Stomach smooth muscle (tissue), 2 donors: ENCODE measurements around the gene PFDN1.
"Not testable (repeated sequence)": the region's sequence is repeated elsewhere in the genome, so short reads cannot be mapped to it uniquely, and the experiment has no call there.

Experiments
- H3K27ac ChIP-seq: one replicate; pipeline ENCODE4 v1.7.0; 2013; ENCODE audit warnings: mild to moderate bottlenecking, low read length, inconsistent platforms
- H3K27me3 ChIP-seq, 2 donors: one replicate each; pipeline ENCODE4 v1.7.0; 2013; ENCODE audit warnings: low read length in 2 of 2; ENCODE audit not compliant: insufficient read depth in 2 of 2, control insufficient read depth in 1 of 2
- H3K36me3 ChIP-seq, 2 donors: one replicate each; pipeline ENCODE4 v1.7.0; 2013; ENCODE audit warnings: low read length in 2 of 2; ENCODE audit not compliant: control insufficient read depth in 2 of 2, insufficient read depth in 2 of 2
- H3K4me1 ChIP-seq: one replicate; pipeline ENCODE4 v1.7.0; 2013; ENCODE audit warnings: low read length; ENCODE audit not compliant: control insufficient read depth, insufficient read depth
- H3K4me3 ChIP-seq, 2 donors: one replicate each; pipeline ENCODE4 v1.7.0; 2013; ENCODE audit warnings: low read length in 2 of 2
- H3K9ac ChIP-seq, 2 donors: one replicate each; pipeline ENCODE4 v1.7.0; 2013; ENCODE audit warnings: low read length in 2 of 2, mild to moderate bottlenecking in 1 of 2
- H3K9me3 ChIP-seq, 2 donors: one replicate each; pipeline ENCODE4 v1.7.0; 2013; ENCODE audit warnings: low read length in 2 of 2; ENCODE audit not compliant: control insufficient read depth in 2 of 2
- donor health status: healthy.
- donor health status: Pancreatic carcinoma.

Gene PFDN1

GRCh38 chr5:140214831-140215230, 88.1 kb downstream of the PFDN1 start:
- H3K4me3 ChIP-seq, result no peak overlapping the region
- H3K27ac ChIP-seq, result no peak overlapping the region
- peaks cover 0 to 3% of the 10 kb centered on the region in 2 donors for H3K36me3 ChIP-seq
- H3K9me3 ChIP-seq, result no peaks in the 10 kb centered on the region
- H3K27me3 ChIP-seq, result no peaks in the 10 kb centered on the region
- H3K9ac ChIP-seq, result no peak overlapping the region
- H3K4me1 ChIP-seq, result peaks cover 21% of the 10 kb centered on the region

- no peaks in the 10 kb centered on the region for H3K27me3 ChIP-seq
- H3K36me3 ChIP-seq, result peaks cover 0 to 3% of the 10 kb centered on the region in 2 donors
- H3K4me1 ChIP-seq, result peaks cover 9% of the 10 kb centered on the region
- H3K9me3 ChIP-seq, result no peaks in the 10 kb centered on the region
- H3K9ac ChIP-seq, result no peak overlapping the region
- no peak overlapping the region for H3K27ac ChIP-seq
- no peak overlapping the region for H3K4me3 ChIP-seq
These were observed 89.4 kb downstream of the PFDN1 start for GRCh38 chr5:140213370-140213983.

- Histone ChIP-seq H3K4me1 (no peaks in the 10 kb centered on the region), H3K27ac (no peak overlapping the region), H3K9ac (no peak overlapping the region), H3K36me3 (peaks cover 0 to 6% of the 10 kb centered on the region in 2 donors), H3K4me3 (no peak overlapping the region), H3K9me3 (no peaks in the 10 kb centered on the region), H3K27me3 (no peaks in the 10 kb centered on the region)
These were observed 94.8 kb downstream of the PFDN1 start for GRCh38 chr5:140208065-140208464.

GRCh38 chr5:140207250-140207964, 95.5 kb downstream of the PFDN1 start:
- H3K9me3 ChIP-seq, result no peaks in the 10 kb centered on the region
- H3K27ac ChIP-seq, result no peak overlapping the region
- H3K4me3 ChIP-seq, result no peak overlapping the region
- peaks cover 0 to 6% of the 10 kb centered on the region in 2 donors for H3K36me3 ChIP-seq
- H3K4me1 ChIP-seq, result no peaks in the 10 kb centered on the region
- no peaks in the 10 kb centered on the region for H3K27me3 ChIP-seq
- no peak overlapping the region for H3K9ac ChIP-seq

- Histone ChIP-seq H3K27ac (no peak overlapping the region), H3K36me3 (peaks cover 0 to 2% of the 10 kb centered on the region in 2 donors), H3K4me3 (no peak overlapping the region), H3K4me1 (no peaks in the 10 kb centered on the region), H3K9me3 (no peaks in the 10 kb centered on the region), H3K27me3 (no peaks in the 10 kb centered on the region), H3K9ac (no peak overlapping the region)
These were observed 96.9 kb downstream of the PFDN1 start for GRCh38 chr5:140205952-140206351.

- no peaks in the 10 kb centered on the region for H3K4me1 ChIP-seq
These were observed 97.7 kb downstream of the PFDN1 start for GRCh38 chr5:140205216-140205615.

GRCh38 chr5:140202610-140203009, 100.3 kb downstream of the PFDN1 start:
- Histone ChIP-seq H3K4me3 (no peak overlapping the region), H3K9ac (no peak overlapping the region), H3K4me1 (no peaks in the 10 kb centered on the region), H3K36me3 (peaks cover 2% of the 10 kb centered on the region in 2 donors), H3K27ac (no peak overlapping the region), H3K27me3 (no peaks in the 10 kb centered on the region), H3K9me3 (no peaks in the 10 kb centered on the region)

More at GRCh38 chr5:140205216-140205615, 97.7 kb downstream of the PFDN1 start:
- no peak overlapping the region for H3K27ac ChIP-seq
- no peak overlapping the region for H3K9ac ChIP-seq
- H3K4me3 ChIP-seq, result no peak overlapping the region
- no peaks in the 10 kb centered on the region for H3K27me3 ChIP-seq
- H3K9me3 ChIP-seq, result no peaks in the 10 kb centered on the region
- peaks cover 0 to 2% of the 10 kb centered on the region in 2 donors for H3K36me3 ChIP-seq

GRCh38 chr5:140202078-140202477, 100.8 kb downstream of the PFDN1 start:
- no peaks in the 10 kb centered on the region for H3K4me1 ChIP-seq
- no peak overlapping the region for H3K27ac ChIP-seq
- no peak overlapping the region for H3K4me3 ChIP-seq
- H3K36me3 ChIP-seq, result peaks cover 2 to 4% of the 10 kb centered on the region in 2 donors
- H3K9me3 ChIP-seq, result no peaks in the 10 kb centered on the region
- no peak overlapping the region for H3K9ac ChIP-seq
- no peaks in the 10 kb centered on the region for H3K27me3 ChIP-seq

- not testable (repeated sequence) for H3K36me3 ChIP-seq, H3K27me3 ChIP-seq, H3K4me3 ChIP-seq, H3K4me1 ChIP-seq, H3K9ac ChIP-seq, H3K9me3 ChIP-seq, H3K27ac ChIP-seq
These were observed 104.0 kb downstream of the PFDN1 start for GRCh38 chr5:140198915-140199314.

- no peaks in the 10 kb centered on the region for H3K9me3 ChIP-seq
- no peak overlapping the region for H3K27ac ChIP-seq
- H3K27me3 ChIP-seq, result no peaks in the 10 kb centered on the region
- H3K36me3 ChIP-seq, result peaks cover 7 to 10% of the 10 kb centered on the region in 2 donors
- no peak overlapping the region for H3K9ac ChIP-seq
- no peaks in the 10 kb centered on the region for H3K4me1 ChIP-seq
- H3K4me3 ChIP-seq, result no peak overlapping the region
These were observed 105.9 kb downstream of the PFDN1 start for GRCh38 chr5:140197023-140197422.
